ENCODE measurements around the gene OVOL1.

The OVOL1 gene

GRCh38 chr11:65778431-65778900 lies 8.4 kb upstream of the OVOL1 start:
- no peak for DNase-seq

- no peak for DNase-seq
Measured at GRCh38 chr11:65778901-65779668, 7.8 kb upstream of the OVOL1 start.

GRCh38 chr11:65779669-65779918 lies 7.3 kb upstream of the OVOL1 start:
- DNase-seq: no peak

- peak; percentile 47 for DNase-seq
Measured at GRCh38 chr11:65779919-65780769, 6.7 kb upstream of the OVOL1 start.

GRCh38 chr11:65780770-65781151 lies 6.1 kb upstream of the OVOL1 start, which contains the start of gene AP5B1:
Gene AP5B1, minus strand, starts transcription at chr11:65780976. Its CDS starts 385 bp downstream, at chr11:65780591.
- DNase-seq: peak; percentile 62

GRCh38 chr11:65781152-65781961 lies 5.5 kb upstream of the OVOL1 start:
- DNase-seq: no peak

GRCh38 chr11:65781962-65782815 lies 4.7 kb upstream of the OVOL1 start:
- DNase-seq: no peak

GRCh38 chr11:65782816-65783228 lies 4.0 kb upstream of the OVOL1 start:
- no peak for DNase-seq

GRCh38 chr11:65785319-65786007 lies 1.4 kb upstream of the OVOL1 start:
- no peak for DNase-seq

- no peak for DNase-seq
Measured at GRCh38 chr11:65786008-65786785, 666 bp upstream of the OVOL1 start.

- DNase-seq: no peak
Measured at GRCh38 chr11:65787649-65788622, 1.1 kb downstream of the OVOL1 start.

- no peak for DNase-seq
Measured at GRCh38 chr11:65788821-65789220, 2.0 kb downstream of the OVOL1 start.

- DNase-seq: no peak
Measured at GRCh38 chr11:65789230-65790103, 2.6 kb downstream of the OVOL1 start.

GRCh38 chr11:65790104-65790901 lies 3.4 kb downstream of the OVOL1 start:
- DNase-seq: no peak

GRCh38 chr11:65790902-65791650 lies 4.2 kb downstream of the OVOL1 start:
- DNase-seq: no peak

GRCh38 chr11:65791719-65792213 lies 4.9 kb downstream of the OVOL1 start:
- no peak for DNase-seq

GRCh38 chr11:65792456-65792855 lies 5.6 kb downstream of the OVOL1 start:
- no peak for DNase-seq
